H1 (cell line): ENCODE results near the gene TVP23A. TPM values are rescaled to one million over a fixed set of nuclear protein-coding genes. Genes with fewer than 3 reads are reported as not detected.

Experiments used
- CTCF ChIA-PET: fragments of 300-600 bp; sonication (Branson Sonifier 250); formaldehyde crosslinking; loops from one replicate; lab custom pipeline; 2021; ENCODE audit not compliant: partially characterized antibody; lab: Charles Lee
- POLR2A ChIA-PET: fragments of 300-600 bp; sonication (Branson Sonifier 250); formaldehyde crosslinking; loops from one replicate; lab custom pipeline; 2021; ENCODE audit warnings: inconsistent platforms; ENCODE audit not compliant: partially characterized antibody; lab: Charles Lee
- DNase-seq, 2 experiments: peaks; one replicate each; pipeline versions ENCODE4 v3.0.0 to v3.0.0-alpha.2; 2010 to 2022; ENCODE audit warnings: low spot score in 2 of 2, low read depth in 1 of 2, mixed read lengths in 1 of 2
- FAIRE-seq: peaks from 2 replicates; lab custom pipeline; 2011; peaks lifted over from hg19 to GRCh38; lab: Jason Lieb, UNC
- H2AFZ ChIP-seq: 2 replicates; pipeline ENCODE4 v1.8.1; 2012; ENCODE audit warnings: low read length, inconsistent platforms
- H2AK5ac ChIP-seq: 2 replicates; pipeline ENCODE4 v1.6.1; 2013; ENCODE audit warnings: low read depth, low read length
- H2BK120ac ChIP-seq: replicated peaks from 2 replicates; pipeline ENCODE3; 2013; ENCODE audit warnings: low read depth, low read length, inconsistent platforms
- H2BK12ac ChIP-seq: 2 replicates; pipeline ENCODE4 v1.6.1; 2013; ENCODE audit warnings: low read depth, low read length
- H2BK15ac ChIP-seq: 2 replicates; pipeline ENCODE4 v1.6.1; 2013; ENCODE audit warnings: low read length
- H2BK20ac ChIP-seq: 2 replicates; pipeline ENCODE4 v1.6.1; 2013; ENCODE audit warnings: low read length
- H2BK5ac ChIP-seq: 2 replicates; pipeline ENCODE4 v1.6.1; 2013; ENCODE audit warnings: low read depth, low read length
- H3K14ac ChIP-seq: 2 replicates; pipeline ENCODE4 v1.6.1; 2013; ENCODE audit warnings: inconsistent platforms; ENCODE audit not compliant: insufficient read length
- H3K18ac ChIP-seq: 2 replicates; pipeline ENCODE4 v1.6.1; 2013; ENCODE audit warnings: low read length; ENCODE audit errors: extremely low read depth
- H3K23ac ChIP-seq: 2 replicates; pipeline ENCODE4 v1.6.1; 2013; ENCODE audit warnings: inconsistent platforms; ENCODE audit not compliant: insufficient read length
- H3K23me2 ChIP-seq: 2 replicates; pipeline ENCODE4 v1.6.1; 2013; ENCODE audit warnings: low read depth, low read length
- H3K27ac ChIP-seq: 2 replicates; pipeline ENCODE4 v1.6.1; 2011; ENCODE audit warnings: low read depth, low read length, inconsistent platforms
- H3K27me3 ChIP-seq, 4 experiments: replicated peaks in 1 of 4; 1 replicate in 1 of 4; 2 replicates in 3 of 4; pipeline versions ENCODE4 v1.6.1 to v1.8.1; 2011 to 2013; ENCODE audit warnings: low read length in 3 of 4, mild to moderate bottlenecking in 3 of 4, inconsistent platforms in 2 of 4, mixed read lengths in 2 of 4, moderate library complexity in 1 of 4; ENCODE audit not compliant: control insufficient read depth in 3 of 4, insufficient read depth in 3 of 4; ENCODE audit errors: extremely low read depth in 1 of 4
- H3K36me3 ChIP-seq, 4 experiments: 2 replicates each; pipeline versions ENCODE4 v1.6.1 to v1.8.1; 2011 to 2013; ENCODE audit warnings: mild to moderate bottlenecking in 4 of 4, low read length in 3 of 4, moderate library complexity in 2 of 4, control low read depth in 1 of 4, inconsistent platforms in 1 of 4; ENCODE audit not compliant: insufficient read depth in 4 of 4, control insufficient read depth in 2 of 4
- H3K4ac ChIP-seq: replicated peaks from 2 replicates; pipeline ENCODE3; 2013; ENCODE audit warnings: low read length, low read depth, mixed read lengths, inconsistent platforms; ENCODE audit not compliant: insufficient read length
- H3K4me1 ChIP-seq, 4 experiments: replicated peaks in 1 of 4; 1 replicate in 1 of 4; 2 replicates in 3 of 4; pipeline versions ENCODE4 v1.6.1 to v1.8.1; 2011 to 2013; ENCODE audit warnings: low read length in 3 of 4, inconsistent platforms in 2 of 4, mixed read lengths in 1 of 4; ENCODE audit not compliant: insufficient read depth in 4 of 4, control insufficient read depth in 3 of 4
- H3K4me2 ChIP-seq, 2 experiments: 2 replicates each; pipeline versions ENCODE4 v1.6.1 to v1.8.1; 2011 to 2013; ENCODE audit warnings: low read depth in 2 of 2, low read length in 2 of 2, control low read depth in 1 of 2, inconsistent platforms in 1 of 2, mild to moderate bottlenecking in 1 of 2; ENCODE audit not compliant: insufficient read depth in 1 of 2
- H3K4me3 ChIP-seq, 4 experiments: fragments of 200-600, 300-600 bp in 1 of 4; sonication (generic), shearing (Covaris generic), sonication (Bioruptor Twin) in 1 of 4; 2 replicates each; pipeline versions ENCODE4 v1.5.1 to v1.8.1; 2011 to 2016; ENCODE audit warnings: low read length in 4 of 4, low read depth in 3 of 4, control low read depth in 2 of 4, inconsistent platforms in 2 of 4, mild to moderate bottlenecking in 2 of 4, mixed read lengths in 1 of 4, moderate library complexity in 1 of 4; ENCODE audit not compliant: insufficient read depth in 2 of 4; ENCODE audit errors: extremely low read depth in 1 of 4
- H3K56ac ChIP-seq: replicated peaks from 2 replicates; pipeline ENCODE3; 2013; ENCODE audit warnings: low read depth, mild to moderate bottlenecking, mixed read lengths, low read length, inconsistent platforms; ENCODE audit not compliant: insufficient read length
- H3K79me1 ChIP-seq: 2 replicates; pipeline ENCODE4 v1.6.1; 2013; ENCODE audit warnings: low read depth, low read length, control low read depth
- H3K79me2 ChIP-seq, 2 experiments: 2 replicates each; pipeline versions ENCODE4 v1.6.1 to v1.8.1; 2012 to 2013; ENCODE audit warnings: low read length in 2 of 2, mild to moderate bottlenecking in 2 of 2, inconsistent platforms in 1 of 2; ENCODE audit not compliant: insufficient read depth in 2 of 2, control insufficient read depth in 1 of 2
- H3K9ac ChIP-seq, 4 experiments: replicated peaks in 1 of 4; 1 replicate in 1 of 4; 2 replicates in 3 of 4; pipeline versions ENCODE4 v1.6.1 to v1.8.1; 2011 to 2013; ENCODE audit warnings: low read depth in 3 of 4, low read length in 3 of 4, control low read depth in 2 of 4, mild to moderate bottlenecking in 2 of 4, moderate library complexity in 2 of 4, inconsistent platforms in 1 of 4; ENCODE audit errors: extremely low read depth in 1 of 4
- H3K9me3 ChIP-seq, 2 experiments: 2 replicates each; pipeline versions ENCODE4 v1.6.1 to v1.8.1; 2012 to 2013; ENCODE audit warnings: mild to moderate bottlenecking in 2 of 2, moderate library complexity in 2 of 2, control low read depth in 1 of 2, inconsistent platforms in 1 of 2, low read depth in 1 of 2, low read length in 1 of 2, mixed read lengths in 1 of 2; ENCODE audit not compliant: insufficient read depth in 2 of 2
- H4K20me1 ChIP-seq, 2 experiments: replicated peaks in 1 of 2; 2 replicates each; pipeline versions ENCODE3 to v1.8.1; 2011 to 2013; ENCODE audit warnings: inconsistent platforms in 2 of 2, low read length in 2 of 2, mild to moderate bottlenecking in 1 of 2; ENCODE audit not compliant: insufficient read depth in 2 of 2, control insufficient read depth in 1 of 2
- H4K5ac ChIP-seq: 2 replicates; pipeline ENCODE4 v1.6.1; 2013; ENCODE audit warnings: low read length, low read depth, mixed read lengths, inconsistent platforms; ENCODE audit not compliant: insufficient read length
- H4K8ac ChIP-seq: 2 replicates; pipeline ENCODE4 v1.8.0; 2013; ENCODE audit warnings: mild to moderate bottlenecking, moderate library complexity, low read length, inconsistent platforms; ENCODE audit not compliant: insufficient read depth; ENCODE audit errors: extremely low read depth
- H4K91ac ChIP-seq: replicated peaks from 2 replicates; pipeline ENCODE3; 2013; ENCODE audit warnings: low read length, mixed read lengths, inconsistent platforms; ENCODE audit not compliant: insufficient read length
- GABPA ChIP-seq: IDR thresholded peaks from 2 replicates; pipeline ENCODE4 v1.6.1; 2011; ENCODE audit warnings: mild to moderate bottlenecking, low read length, moderate library complexity, borderline replicate concordance; ENCODE audit not compliant: insufficient read depth
- POLR2AphosphoS5 ChIP-seq: IDR thresholded peaks from 2 replicates; pipeline ENCODE4 v1.6.1; 2011; ENCODE audit warnings: low read depth, low read length
- TAF1 ChIP-seq: IDR thresholded peaks from 2 replicates; pipeline ENCODE4 v1.6.1; 2011; ENCODE audit warnings: mild to moderate bottlenecking, low read depth, low read length
- TAF7 ChIP-seq: optimal IDR thresholded peaks from 2 replicates; pipeline ENCODE3; 2011; ENCODE audit warnings: low read depth, mild to moderate bottlenecking, inconsistent platforms, low read length, moderate library complexity, borderline replicate concordance
- WGBS, 2 experiments: shearing (Covaris generic) in 1 of 2; methylation state at CpG; one replicate each; pipeline versions ENCODE4 v1.1.6 to v1.1.7; 2013 to 2015; ENCODE audit warnings: low lambda C conversion rate in 2 of 2, mixed read lengths in 2 of 2, inconsistent platforms in 1 of 2, low coverage in 1 of 2, missing lambda C conversion rate in 1 of 2; ENCODE audit not compliant: insufficient replicate concordance in 2 of 2, insufficient coverage in 1 of 2, insufficient read length in 1 of 2; ENCODE audit errors: extremely low coverage in 1 of 2, missing lambda C conversion rate in 1 of 2; 5-methylcytosine and 5-hydroxymethylcytosine counted together
- long read RNA-seq, 2 experiments: library from RNA in 1 of 2; library from capped mRNA in 1 of 2; stranded (forward); transcript quantifications; one replicate each; pipeline ENCODE4 v2.0.0, GENCODE V29; 2021; ENCODE audit warnings: inconsistent platforms in 1 of 2
- polyA minus RNA-seq, 3 experiments: library from RNA; depleted of rRNA, polyadenylated mRNA; stranded (reverse); fragments of >200 nt; gene quantifications; 1 replicate in 2 of 3; 2 replicates in 1 of 3; pipeline ENCODE4 v1.2.3, GENCODE V29; 2011
- polyA plus RNA-seq, 7 experiments: library from polyadenylated mRNA; depleted of rRNA in 3 of 7; stranded (reverse) in 5 of 7; unstranded in 2 of 7; fragments of >200 nt in 5 of 7; fragments of 200-250 nt in 2 of 7; gene quantifications; 1 replicate in 5 of 7; 2 replicates in 1 of 7; 4 replicates in 1 of 7; pipeline versions ENCODE4 v1.2.1 to v1.2.3, GENCODE V29; 2011 to 2013; ENCODE audit warnings: missing spikeins in 2 of 7, mixed read lengths in 2 of 7
- total RNA-seq: library from RNA; stranded (reverse); fragmentation: NEBNext Ultra II Directional; extraction: Animal tissue kit (Norgen Biotek cat#: 25700); gene quantifications from 2 replicates; pipeline ENCODE4 v1.2.1, GENCODE V29; 2021

The TVP23A gene
- total RNA-seq (3.1 and 3.2 TPM in 2 replicates), polyA plus RNA-seq (2011; rRNA removed) (2.2 TPM in 2 replicates), polyA minus RNA-seq (2011; rRNA and poly(A)+ RNA removed) (2.4 TPM in 2 replicates)
- 1.8 TPM for polyA plus RNA-seq (2011; cell fraction: cytosol; rRNA removed)
- 1.9 TPM for polyA plus RNA-seq (2011; cell fraction: nucleus; rRNA removed)
- 1.9 to 3.6 TPM (median 2.1 TPM) in 4 replicates for polyA plus RNA-seq (2012, experiment 1 of 2)
- 1.8 TPM for polyA plus RNA-seq (2012, experiment 2 of 2)
- 2.0 TPM for polyA plus RNA-seq (2013, experiment 1 of 2)
- 1.5 TPM for polyA plus RNA-seq (2013, experiment 2 of 2)
- polyA minus RNA-seq (2011; cell fraction: cytosol; rRNA and poly(A)+ RNA removed), result 1.3 TPM
- 1.9 TPM for polyA minus RNA-seq (2011; cell fraction: nucleus; rRNA and poly(A)+ RNA removed)
- long read RNA-seq, experiment 1, partial matches to known transcripts, result 0 of 2 reads
- long read RNA-seq, experiment 1, other reads (novel, unspliced or antisense), result 2 of 2 reads
- long read RNA-seq, experiment 2, result 0 reads

GRCh38 chr16:10817963-10818941, at the start of gene TVP23A:
TVP23A (minus strand) TSS chr16:10818794; CDS start chr16:10818493, 301 bp downstream.
- CTCF ChIA-PET, result interaction anchor here (0.9 to 1.2 kb wide), 4 partner anchors 10 to 89 kb away, joined by 3 to 4 read pairs (median 3); no protein-coding TSS in a partner anchor
- peak within 1 kb of the TSS; percentile 89; the same call in 1 of the 2 replicates for H2AFZ ChIP-seq
- no peak within 1 kb of the TSS for H3K56ac ChIP-seq
- TF ChIP-seq POLR2AphosphoS5 (no peak), TAF7 (peak; percentile 27), GABPA (0 out of 2 replicates have a peak, but pooled peaks have one; percentile 26), TAF1 (0 out of 2 replicates have a peak, but pooled peaks have one; percentile 23)
- H3K18ac ChIP-seq, result peak within 1 kb of the TSS; percentile 32; the same call in 1 of the 2 replicates
- H4K91ac ChIP-seq, result no peak within 1 kb of the TSS
- 0 out of 2 replicates have a peak within 1 kb of the TSS, but pooled peaks have one; percentile 65 for H4K8ac ChIP-seq
- POLR2A ChIA-PET, result no interaction called here
- no peak for FAIRE-seq
- no peak within 1 kb of the TSS for H3K23ac ChIP-seq
- H3K4ac ChIP-seq, result no peak within 1 kb of the TSS
- peak in 1 of 2 experiments; percentile 84 for DNase-seq
- H3K14ac ChIP-seq, result no peak within 1 kb of the TSS
- no peaks in the 10 kb centered on the region for H3K79me2 ChIP-seq
- H2BK15ac ChIP-seq, result no peak within 1 kb of the TSS; the same call in 1 of the 2 replicates
- H3K36me3 ChIP-seq, result no peaks in the 10 kb centered on the region; a peak in 1 of 8 replicates
- peak within 1 kb of the TSS; percentile 25 to 89 (median 34) for H3K4me3 ChIP-seq
- no peak within 1 kb of the TSS for H3K9ac ChIP-seq
- H2BK5ac ChIP-seq, result no peak within 1 kb of the TSS
- H3K9me3 ChIP-seq, result no peaks in the 10 kb centered on the region
- H2BK120ac ChIP-seq, result no peak within 1 kb of the TSS
- no peak within 1 kb of the TSS for H4K5ac ChIP-seq
- 17% methylated on average over 22 of the region's 64 CpGs; no CpG with 5 or more reads in 1 of the 2 experiments for WGBS, 2 experiments
- no peak within 1 kb of the TSS for H3K27ac ChIP-seq
- no peaks in the 10 kb centered on the region; the same call in 1 of the 2 replicates for H3K79me1 ChIP-seq
- H3K23me2 ChIP-seq, result peaks cover 5% of the 10 kb centered on the region; the same call in 1 of the 2 replicates
- no peak within 1 kb of the TSS for H2BK20ac ChIP-seq
- H2AK5ac ChIP-seq, result no peak within 1 kb of the TSS
- peak within 1 kb of the TSS; percentile 55 to 73 for H3K4me2 ChIP-seq
- no peaks in the 10 kb centered on the region for H4K20me1 ChIP-seq
- H2BK12ac ChIP-seq, result no peak within 1 kb of the TSS
- H3K4me1 ChIP-seq, result no peaks in the 10 kb centered on the region
- H3K27me3 ChIP-seq, result peaks cover 0 to 4% (median 0%) of the 10 kb centered on the region in 4 experiments; a peak in 3 of 7 replicates
